ENCODE measurements around the gene RIMS1.

The RIMS1 gene, protein sequence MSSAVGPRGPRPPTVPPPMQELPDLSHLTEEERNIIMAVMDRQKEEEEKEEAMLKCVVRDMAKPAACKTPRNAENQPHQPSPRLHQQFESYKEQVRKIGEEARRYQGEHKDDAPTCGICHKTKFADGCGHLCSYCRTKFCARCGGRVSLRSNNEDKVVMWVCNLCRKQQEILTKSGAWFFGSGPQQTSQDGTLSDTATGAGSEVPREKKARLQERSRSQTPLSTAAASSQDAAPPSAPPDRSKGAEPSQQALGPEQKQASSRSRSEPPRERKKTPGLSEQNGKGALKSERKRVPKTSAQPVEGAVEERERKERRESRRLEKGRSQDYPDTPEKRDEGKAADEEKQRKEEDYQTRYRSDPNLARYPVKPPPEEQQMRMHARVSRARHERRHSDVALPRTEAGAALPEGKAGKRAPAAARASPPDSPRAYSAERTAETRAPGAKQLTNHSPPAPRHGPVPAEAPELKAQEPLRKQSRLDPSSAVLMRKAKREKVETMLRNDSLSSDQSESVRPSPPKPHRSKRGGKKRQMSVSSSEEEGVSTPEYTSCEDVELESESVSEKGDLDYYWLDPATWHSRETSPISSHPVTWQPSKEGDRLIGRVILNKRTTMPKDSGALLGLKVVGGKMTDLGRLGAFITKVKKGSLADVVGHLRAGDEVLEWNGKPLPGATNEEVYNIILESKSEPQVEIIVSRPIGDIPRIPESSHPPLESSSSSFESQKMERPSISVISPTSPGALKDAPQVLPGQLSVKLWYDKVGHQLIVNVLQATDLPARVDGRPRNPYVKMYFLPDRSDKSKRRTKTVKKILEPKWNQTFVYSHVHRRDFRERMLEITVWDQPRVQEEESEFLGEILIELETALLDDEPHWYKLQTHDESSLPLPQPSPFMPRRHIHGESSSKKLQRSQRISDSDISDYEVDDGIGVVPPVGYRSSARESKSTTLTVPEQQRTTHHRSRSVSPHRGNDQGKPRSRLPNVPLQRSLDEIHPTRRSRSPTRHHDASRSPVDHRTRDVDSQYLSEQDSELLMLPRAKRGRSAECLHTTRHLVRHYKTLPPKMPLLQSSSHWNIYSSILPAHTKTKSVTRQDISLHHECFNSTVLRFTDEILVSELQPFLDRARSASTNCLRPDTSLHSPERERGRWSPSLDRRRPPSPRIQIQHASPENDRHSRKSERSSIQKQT (N-terminal part only)
- long read RNA-seq = 0 reads

DNA sequence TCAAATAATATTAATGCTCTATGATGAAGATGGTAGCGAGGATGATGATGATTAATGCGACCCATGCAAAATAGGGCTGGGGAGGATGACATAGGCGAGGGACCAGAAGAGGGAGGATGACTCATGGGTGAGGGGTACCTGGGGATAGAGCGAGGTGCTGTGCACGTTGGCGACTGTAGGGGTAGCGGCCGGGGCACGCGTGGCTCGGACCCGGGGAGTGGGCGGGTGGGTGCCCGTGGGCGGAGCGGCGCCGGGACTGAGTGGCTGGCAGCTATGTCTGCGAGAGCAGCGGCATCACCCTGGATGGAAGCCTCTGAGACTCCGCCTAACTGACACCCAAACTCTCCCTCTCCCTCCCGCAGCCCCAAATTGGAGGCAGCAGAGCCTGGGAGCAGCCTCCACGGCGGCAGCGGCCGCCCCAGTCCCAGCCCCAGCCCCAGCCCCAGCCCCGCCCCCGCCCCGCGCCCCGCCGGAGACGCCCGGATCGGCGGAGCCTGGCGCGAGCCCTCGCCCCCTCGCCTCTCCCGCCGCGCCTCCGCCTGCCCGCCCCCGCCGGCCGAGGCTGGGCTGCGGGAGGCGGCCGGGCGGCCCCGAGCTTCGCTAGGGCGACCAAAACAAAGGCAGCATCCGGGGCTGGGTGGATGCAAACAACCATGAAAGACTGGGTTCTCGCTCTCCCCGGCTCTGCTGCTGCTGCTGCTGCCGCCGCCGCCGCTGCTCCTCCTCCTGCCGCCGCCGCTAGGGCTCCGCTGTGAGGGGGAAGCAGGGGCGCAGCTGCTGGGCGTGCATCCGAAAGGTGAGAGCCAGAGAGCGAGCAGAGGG lies at the start of gene RIMS1:
Gene RIMS1 (plus strand): TSS at position 367 of the 822 bp plus-strand sequence. CDS start 474 bp downstream, outside the sequence.
- H3K4me3 ChIP-seq (replicated peaks; ENCODE audit: insufficient read depth, low read length) = no peak within 1 kb of the TSS
- TF ChIP-seq SPI1 (IDR thresholded peaks at IDR 0.05; ENCODE audit: borderline replicate concordance, low read depth) = no peak
- TF ChIP-seq GABPA (IDR thresholded peaks at IDR 0.05; ENCODE audit: low read depth) = no peak
- no peak for TF ChIP-seq POLR2AphosphoS5 (IDR thresholded peaks at IDR 0.05; ENCODE audit: low read depth)
- TF ChIP-seq, protein P1, sequence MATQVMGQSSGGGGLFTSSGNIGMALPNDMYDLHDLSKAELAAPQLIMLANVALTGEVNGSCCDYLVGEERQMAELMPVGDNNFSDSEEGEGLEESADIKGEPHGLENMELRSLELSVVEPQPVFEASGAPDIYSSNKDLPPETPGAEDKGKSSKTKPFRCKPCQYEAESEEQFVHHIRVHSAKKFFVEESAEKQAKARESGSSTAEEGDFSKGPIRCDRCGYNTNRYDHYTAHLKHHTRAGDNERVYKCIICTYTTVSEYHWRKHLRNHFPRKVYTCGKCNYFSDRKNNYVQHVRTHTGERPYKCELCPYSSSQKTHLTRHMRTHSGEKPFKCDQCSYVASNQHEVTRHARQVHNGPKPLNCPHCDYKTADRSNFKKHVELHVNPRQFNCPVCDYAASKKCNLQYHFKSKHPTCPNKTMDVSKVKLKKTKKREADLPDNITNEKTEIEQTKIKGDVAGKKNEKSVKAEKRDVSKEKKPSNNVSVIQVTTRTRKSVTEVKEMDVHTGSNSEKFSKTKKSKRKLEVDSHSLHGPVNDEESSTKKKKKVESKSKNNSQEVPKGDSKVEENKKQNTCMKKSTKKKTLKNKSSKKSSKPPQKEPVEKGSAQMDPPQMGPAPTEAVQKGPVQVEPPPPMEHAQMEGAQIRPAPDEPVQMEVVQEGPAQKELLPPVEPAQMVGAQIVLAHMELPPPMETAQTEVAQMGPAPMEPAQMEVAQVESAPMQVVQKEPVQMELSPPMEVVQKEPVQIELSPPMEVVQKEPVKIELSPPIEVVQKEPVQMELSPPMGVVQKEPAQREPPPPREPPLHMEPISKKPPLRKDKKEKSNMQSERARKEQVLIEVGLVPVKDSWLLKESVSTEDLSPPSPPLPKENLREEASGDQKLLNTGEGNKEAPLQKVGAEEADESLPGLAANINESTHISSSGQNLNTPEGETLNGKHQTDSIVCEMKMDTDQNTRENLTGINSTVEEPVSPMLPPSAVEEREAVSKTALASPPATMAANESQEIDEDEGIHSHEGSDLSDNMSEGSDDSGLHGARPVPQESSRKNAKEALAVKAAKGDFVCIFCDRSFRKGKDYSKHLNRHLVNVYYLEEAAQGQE (IDR thresholded peaks at IDR 0.05; ENCODE audit: insufficient replicate concordance, low read depth) = no peak
- TF ChIP-seq, protein P2, sequence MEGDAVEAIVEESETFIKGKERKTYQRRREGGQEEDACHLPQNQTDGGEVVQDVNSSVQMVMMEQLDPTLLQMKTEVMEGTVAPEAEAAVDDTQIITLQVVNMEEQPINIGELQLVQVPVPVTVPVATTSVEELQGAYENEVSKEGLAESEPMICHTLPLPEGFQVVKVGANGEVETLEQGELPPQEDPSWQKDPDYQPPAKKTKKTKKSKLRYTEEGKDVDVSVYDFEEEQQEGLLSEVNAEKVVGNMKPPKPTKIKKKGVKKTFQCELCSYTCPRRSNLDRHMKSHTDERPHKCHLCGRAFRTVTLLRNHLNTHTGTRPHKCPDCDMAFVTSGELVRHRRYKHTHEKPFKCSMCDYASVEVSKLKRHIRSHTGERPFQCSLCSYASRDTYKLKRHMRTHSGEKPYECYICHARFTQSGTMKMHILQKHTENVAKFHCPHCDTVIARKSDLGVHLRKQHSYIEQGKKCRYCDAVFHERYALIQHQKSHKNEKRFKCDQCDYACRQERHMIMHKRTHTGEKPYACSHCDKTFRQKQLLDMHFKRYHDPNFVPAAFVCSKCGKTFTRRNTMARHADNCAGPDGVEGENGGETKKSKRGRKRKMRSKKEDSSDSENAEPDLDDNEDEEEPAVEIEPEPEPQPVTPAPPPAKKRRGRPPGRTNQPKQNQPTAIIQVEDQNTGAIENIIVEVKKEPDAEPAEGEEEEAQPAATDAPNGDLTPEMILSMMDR (IDR thresholded peaks at IDR 0.05; ENCODE audit: insufficient read depth, low read length) = no peak
- no peak for DNase-seq (ENCODE audit: low read depth in 1 of 2, low spot score in 1 of 2)
- H3K27ac ChIP-seq (replicated peaks) = no peak within 1 kb of the TSS
- peaks cover 23% of the 10 kb centered on the region for H3K27me3 ChIP-seq (ENCODE audit: insufficient read depth, poor library complexity, severe bottlenecking)

DNA sequence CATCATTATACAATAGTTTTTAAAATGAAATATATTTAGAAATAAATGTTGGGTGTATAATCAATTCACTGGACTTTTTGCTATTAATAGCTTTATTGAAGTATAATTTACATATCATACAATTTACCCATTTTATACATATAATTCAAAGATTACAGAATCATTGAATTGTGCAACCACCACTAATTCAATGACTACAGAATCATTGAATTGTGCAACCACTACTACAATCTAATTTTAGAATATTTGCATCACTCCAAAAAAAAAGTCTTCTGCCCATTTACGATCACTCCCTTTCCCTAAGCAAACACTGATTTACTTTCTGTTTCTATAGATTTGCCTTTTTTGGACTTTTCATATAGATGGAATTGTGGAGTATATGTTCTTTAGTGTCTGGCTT lies 35.1 kb upstream of the RIMS1 start:
- no peak for TF ChIP-seq GABPA (IDR thresholded peaks at IDR 0.05; ENCODE audit: low read depth)
- TF ChIP-seq POLR2AphosphoS5 (IDR thresholded peaks at IDR 0.05; ENCODE audit: low read depth) = no peak
- Histone ChIP-seq H3K27ac (replicated peaks) (no peak overlapping the region), H3K4me3 (replicated peaks; ENCODE audit: insufficient read depth, low read length) (no peak overlapping the region), H3K27me3 (ENCODE audit: insufficient read depth, poor library complexity, severe bottlenecking) (no peaks in the 10 kb centered on the region)
- DNase-seq (ENCODE audit: low read depth in 1 of 2, low spot score in 1 of 2) = no peak

DNA sequence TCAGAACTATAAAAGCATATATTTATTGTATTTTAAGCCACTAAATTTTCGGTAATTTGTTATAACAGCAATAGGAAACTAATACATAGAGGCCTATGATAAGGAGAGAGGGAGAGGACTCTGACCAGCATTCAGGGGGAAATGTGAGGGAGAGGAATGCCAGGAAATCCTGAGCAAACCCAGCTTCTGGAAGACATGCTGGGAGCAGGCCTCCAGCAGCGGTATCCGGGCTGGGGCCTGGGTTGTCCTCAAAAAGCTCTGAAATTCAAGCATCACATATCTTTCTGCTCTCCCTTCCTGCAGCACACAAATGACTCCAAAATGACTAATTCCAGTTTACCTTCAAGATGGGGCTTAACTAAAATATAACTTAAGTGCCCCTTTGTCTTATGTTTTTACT lies 33.4 kb upstream of the RIMS1 start:
- TF ChIP-seq POLR2AphosphoS5 (IDR thresholded peaks at IDR 0.05; ENCODE audit: low read depth) (no peak), GABPA (IDR thresholded peaks at IDR 0.05; ENCODE audit: low read depth) (no peak), SPI1 (IDR thresholded peaks at IDR 0.05; ENCODE audit: borderline replicate concordance, low read depth) (no peak)
- TF ChIP-seq, protein P2 (IDR thresholded peaks at IDR 0.05; ENCODE audit: insufficient read depth, low read length) = no peak
- TF ChIP-seq, protein P1 (IDR thresholded peaks at IDR 0.05; ENCODE audit: insufficient replicate concordance, low read depth) = no peak
- Histone ChIP-seq H3K4me3 (replicated peaks; ENCODE audit: insufficient read depth, low read length) (no peak overlapping the region), H3K27me3 (ENCODE audit: insufficient read depth, poor library complexity, severe bottlenecking) (no peaks in the 10 kb centered on the region), H3K27ac (replicated peaks) (no peak overlapping the region)
- no peak for DNase-seq (ENCODE audit: low read depth in 1 of 2, low spot score in 1 of 2)
